IMR-90 (cell line): ENCODE results near the gene TRIM73. TPM values are rescaled to one million over a fixed set of nuclear protein-coding genes. Genes with fewer than 3 reads are reported as not detected.
"Not testable (repeated sequence)": the region's sequence is repeated elsewhere in the genome, so short reads cannot be mapped to it uniquely, and the experiment has no call there.

Experiments used
- ATAC-seq: fragments of 200-7000 bp; cut with Tn5 transposase; 2 replicates; pipeline ENCODE4 v1.9.1; 2020; ENCODE audit warnings: low read depth, mild to moderate bottlenecking, moderate library complexity
- BruUV-seq: library from RNA; stranded (reverse); fragments of 400-500 nt; replicated peaks from 2 replicates; lab custom pipeline; 2021; lab: Mats Ljungman, UMichigan
- CTCF ChIA-PET: fragments of 300-600 bp; formaldehyde crosslinking; extraction: SDS; loops from one replicate; lab custom pipeline; 2021; ENCODE audit warnings: antibody characterized with exemption; lab: Yijun Ruan, JAX
- POLR2A ChIA-PET: fragments of 300-600 bp; sonication (Branson Sonifier 250); formaldehyde crosslinking; loops from one replicate; lab custom pipeline; 2022; ENCODE audit warnings: antibody characterized with exemption; ENCODE audit not compliant: unreplicated experiment; lab: Charles Lee
- DNase-seq: peaks from one replicate; pipeline ENCODE4 v3.0.0; 2013
- H2AFZ ChIP-seq: replicated peaks from 2 replicates; pipeline ENCODE3; 2013; ENCODE audit warnings: low read length, mild to moderate bottlenecking; ENCODE audit not compliant: poor library complexity
- H2AK5ac ChIP-seq: 2 replicates; pipeline ENCODE4 v1.6.1; 2013; ENCODE audit warnings: low read depth, low read length, inconsistent platforms
- H2AK9ac ChIP-seq: replicated peaks from 2 replicates; pipeline ENCODE3; 2013; ENCODE audit warnings: mild to moderate bottlenecking, low read depth, low read length, moderate library complexity; ENCODE audit not compliant: poor library complexity
- H2BK120ac ChIP-seq: 2 replicates; pipeline ENCODE4 v1.6.1; 2013; ENCODE audit warnings: low read depth, low read length, inconsistent platforms
- H2BK15ac ChIP-seq: 3 replicates; pipeline ENCODE4 v1.6.1; 2013; ENCODE audit warnings: low read depth, low read length, inconsistent platforms
- H2BK20ac ChIP-seq: 2 replicates; pipeline ENCODE4 v1.6.1; 2013; ENCODE audit warnings: low read depth, mild to moderate bottlenecking, inconsistent platforms, low read length, moderate library complexity
- H2BK5ac ChIP-seq: 2 replicates; pipeline ENCODE4 v1.6.1; 2013; ENCODE audit warnings: mild to moderate bottlenecking, low read depth, low read length, inconsistent platforms; ENCODE audit not compliant: poor library complexity, severe bottlenecking
- H3K14ac ChIP-seq: replicated peaks from 2 replicates; pipeline ENCODE4 v1.6.1; 2013; ENCODE audit warnings: low read depth, low read length, inconsistent platforms
- H3K18ac ChIP-seq: 2 replicates; pipeline ENCODE4 v1.6.1; 2013; ENCODE audit warnings: low read depth, low read length, control low read depth
- H3K23ac ChIP-seq: 2 replicates; pipeline ENCODE4 v1.6.1; 2013; ENCODE audit warnings: low read depth, low read length, inconsistent platforms
- H3K27ac ChIP-seq: 2 replicates; pipeline ENCODE4 v1.5.1; 2013; ENCODE audit warnings: mild to moderate bottlenecking, control low read depth, low read length; ENCODE audit not compliant: insufficient read depth
- H3K27me3 ChIP-seq: 2 replicates; pipeline ENCODE4 v1.6.1; 2013; ENCODE audit warnings: low read length; ENCODE audit not compliant: control insufficient read depth, insufficient read depth
- H3K36me3 ChIP-seq: 2 replicates; pipeline ENCODE4 v1.6.1; 2013; ENCODE audit warnings: low read length, mixed read lengths; ENCODE audit not compliant: control insufficient read depth, insufficient read depth
- H3K4ac ChIP-seq: 2 replicates; pipeline ENCODE4 v1.6.1; 2013; ENCODE audit warnings: low read depth, low read length, inconsistent platforms
- H3K4me1 ChIP-seq: 2 replicates; pipeline ENCODE4 v1.6.1; 2013; ENCODE audit warnings: low read length, mixed read lengths; ENCODE audit not compliant: control insufficient read depth, insufficient read depth
- H3K4me2 ChIP-seq: 2 replicates; pipeline ENCODE4 v1.6.1; 2013; ENCODE audit warnings: low read depth, mild to moderate bottlenecking, control low read depth, low read length, moderate library complexity
- H3K4me3 ChIP-seq: 2 replicates; pipeline ENCODE4 v1.5.1; 2013; ENCODE audit warnings: low read depth, mild to moderate bottlenecking, control low read depth, low read length, moderate library complexity; ENCODE audit not compliant: insufficient read depth
- H3K56ac ChIP-seq: 2 replicates; pipeline ENCODE4 v1.6.1; 2013; ENCODE audit warnings: low read length, inconsistent platforms; ENCODE audit not compliant: insufficient read depth; ENCODE audit errors: extremely low read depth
- H3K79me1 ChIP-seq, 2 experiments: 2 replicates each; pipeline ENCODE4 v1.6.1; 2013; ENCODE audit warnings: low read length in 2 of 2, inconsistent platforms in 1 of 2, low read depth in 1 of 2
- H3K9ac ChIP-seq: 2 replicates; pipeline ENCODE4 v1.6.1; 2013; ENCODE audit warnings: low read depth, low read length, control low read depth
- H3K9me1 ChIP-seq: 2 replicates; pipeline ENCODE4 v1.6.1; 2013; ENCODE audit warnings: low read length, inconsistent platforms; ENCODE audit not compliant: insufficient read depth
- H3K9me3 ChIP-seq: 2 replicates; pipeline ENCODE4 v1.6.1; 2013; ENCODE audit warnings: low read length; ENCODE audit not compliant: control insufficient read depth, insufficient read depth
- H4K20me1 ChIP-seq: 2 replicates; pipeline ENCODE4 v1.6.1; 2013; ENCODE audit warnings: low read length, inconsistent platforms; ENCODE audit not compliant: insufficient read depth
- H4K5ac ChIP-seq: 2 replicates; pipeline ENCODE4 v1.6.1; 2013; ENCODE audit warnings: mild to moderate bottlenecking, low read depth, low read length, control low read depth
- H4K8ac ChIP-seq, 2 experiments: 2 replicates each; pipeline ENCODE4 v1.6.1; 2013; ENCODE audit warnings: low read depth in 2 of 2, low read length in 2 of 2, control low read depth in 1 of 2, inconsistent platforms in 1 of 2
- H4K91ac ChIP-seq: 2 replicates; pipeline ENCODE4 v1.6.1; 2013; ENCODE audit warnings: low read depth, low read length, inconsistent platforms; ENCODE audit not compliant: insufficient read depth
- WGBS, 2 experiments: methylation state at CpG; one replicate each; pipeline versions ENCODE4 v1.1.5 to v1.1.7; 2013; ENCODE audit warnings: missing lambda C conversion rate in 2 of 2; ENCODE audit not compliant: insufficient read length in 1 of 2; ENCODE audit errors: extremely low coverage in 2 of 2; 5-methylcytosine and 5-hydroxymethylcytosine counted together
- dilution Hi-C: fragments of 300-500 bp; cut with HindIII; formaldehyde crosslinking; loops from one replicate; pipeline ENCODE4 v1.14.3; 2018; ENCODE audit warnings: low sequenced_read_pairs; ENCODE audit not compliant: unreplicated experiment
- in situ Hi-C: fragments of 300-500 bp; cut with MboI; formaldehyde crosslinking; loops from 3 replicates; pipeline ENCODE4 v1.14.3; 2019; ENCODE audit warnings: low sequenced_read_pairs, inconsistent platforms, mixed read lengths
- intact Hi-C: fragments of 100-400 bp; cut with micrococcal nuclease; formaldehyde crosslinking; loops from 2 replicates; pipeline ENCODE4 v1.10.0; 2022
- polyA plus RNA-seq, 3 experiments: library from polyadenylated mRNA; depleted of rRNA; stranded (reverse); fragments of >200 nt; gene quantifications; 2 replicates each; pipeline ENCODE4 v1.2.3, GENCODE V29; 2012; ENCODE audit warnings: low replicate concordance in 1 of 3
- total RNA-seq: library from RNA; depleted of rRNA; stranded (reverse); fragments of >200 nt; gene quantifications from 2 replicates; pipeline ENCODE4 v1.2.3, GENCODE V29; 2012

Gene TRIM73
- total and polyA plus RNA-seq, 2 of the 4 experiments (the other 2 are of a cell fraction) = 0.18 to 0.84 TPM

GRCh38 chr7:75366643-75367042, 28.8 kb upstream of the TRIM73 start:
- H3K14ac ChIP-seq, H3K27ac ChIP-seq, DNase-seq, H3K27me3 ChIP-seq, H2BK5ac ChIP-seq, ATAC-seq, dilution Hi-C loops, CTCF ChIA-PET, H3K9ac ChIP-seq, H3K4me3 ChIP-seq, H2AK5ac ChIP-seq, H3K18ac ChIP-seq, H3K4me1 ChIP-seq, H3K9me3 ChIP-seq, H2AK9ac ChIP-seq, H2BK120ac ChIP-seq, H4K91ac ChIP-seq, H3K9me1 ChIP-seq, H3K4ac ChIP-seq, H4K8ac ChIP-seq, H3K36me3 ChIP-seq, in situ Hi-C loops, intact Hi-C loops, H3K4me2 ChIP-seq, H2BK20ac ChIP-seq, H2BK15ac ChIP-seq, BruUV-seq, H3K79me1 ChIP-seq, H4K20me1 ChIP-seq, H2AFZ ChIP-seq, H3K56ac ChIP-seq, POLR2A ChIA-PET, H3K23ac ChIP-seq, H4K5ac ChIP-seq: not testable (repeated sequence)
- WGBS, 2 experiments = no CpG with 5 or more reads among the region's 5 CpGs

- H3K4me2 ChIP-seq, H2BK120ac ChIP-seq, H2AK9ac ChIP-seq, H3K14ac ChIP-seq, DNase-seq, H3K9me3 ChIP-seq, H4K8ac ChIP-seq, H3K36me3 ChIP-seq, H3K4me3 ChIP-seq, H2AFZ ChIP-seq, H3K23ac ChIP-seq, H4K5ac ChIP-seq, H3K4me1 ChIP-seq, H4K91ac ChIP-seq, dilution Hi-C loops, H3K56ac ChIP-seq, H3K27me3 ChIP-seq, BruUV-seq, ATAC-seq, in situ Hi-C loops, H3K9ac ChIP-seq, H2AK5ac ChIP-seq, CTCF ChIA-PET, H3K18ac ChIP-seq, H2BK20ac ChIP-seq, H3K27ac ChIP-seq, H2BK5ac ChIP-seq, H2BK15ac ChIP-seq, H3K4ac ChIP-seq, POLR2A ChIA-PET, intact Hi-C loops, H3K9me1 ChIP-seq, H4K20me1 ChIP-seq, H3K79me1 ChIP-seq: not testable (repeated sequence)
- no CpG with 5 or more reads among the region's 9 CpGs for WGBS, 2 experiments
Observed at GRCh38 chr7:75367313-75367712, 28.1 kb upstream of the TRIM73 start.
